Activated CD8-positive, alpha-beta memory T cell treated with anti-CD3 and anti-CD28 coated beads, Interleukin-2, amount 50 U/mL, for 1 hour (primary cell): Measurements from ENCODE around the gene THEM5.
"Not testable (repeated sequence)": the region's sequence is repeated elsewhere in the genome, so short reads cannot be mapped to it uniquely, and the experiment has no call there.

ENCODE experiments used
- DNase-seq: peaks from one replicate; pipeline ENCODE4 v3.0.0-alpha.2; 2020; ENCODE audit errors: extremely low read depth

THEM5 gene

DNA sequence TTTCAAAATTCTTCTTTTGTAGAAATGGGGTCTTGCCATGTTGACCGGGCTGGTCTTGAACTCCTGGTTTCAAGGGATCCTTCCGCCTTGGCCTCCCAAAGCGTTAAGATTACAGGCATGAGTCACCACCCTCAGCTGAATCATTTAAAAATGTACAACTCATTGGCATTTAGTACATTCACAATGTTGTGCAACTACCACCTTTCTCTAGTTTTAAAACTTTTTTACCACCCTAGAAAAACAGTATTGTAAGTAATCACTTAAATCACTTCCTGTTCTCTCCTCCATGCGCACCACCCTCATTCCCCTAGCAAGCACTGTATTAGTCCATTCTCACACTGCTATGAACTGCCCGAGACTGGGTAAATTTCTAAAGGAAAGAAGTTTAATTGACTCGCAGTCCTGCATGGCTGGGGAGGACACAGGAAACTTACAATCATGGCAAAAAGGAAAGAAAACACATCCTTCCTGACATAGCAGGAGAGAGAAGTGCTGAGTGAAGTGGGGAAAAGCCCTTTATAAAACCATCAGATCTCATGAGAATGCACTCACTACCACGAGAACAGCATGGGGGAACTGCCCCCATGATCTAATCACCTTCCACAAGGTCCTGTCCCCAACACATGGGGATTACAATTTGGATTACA lies 14.4 kb upstream of the THEM5 start:
- no peak for DNase-seq

DNA sequence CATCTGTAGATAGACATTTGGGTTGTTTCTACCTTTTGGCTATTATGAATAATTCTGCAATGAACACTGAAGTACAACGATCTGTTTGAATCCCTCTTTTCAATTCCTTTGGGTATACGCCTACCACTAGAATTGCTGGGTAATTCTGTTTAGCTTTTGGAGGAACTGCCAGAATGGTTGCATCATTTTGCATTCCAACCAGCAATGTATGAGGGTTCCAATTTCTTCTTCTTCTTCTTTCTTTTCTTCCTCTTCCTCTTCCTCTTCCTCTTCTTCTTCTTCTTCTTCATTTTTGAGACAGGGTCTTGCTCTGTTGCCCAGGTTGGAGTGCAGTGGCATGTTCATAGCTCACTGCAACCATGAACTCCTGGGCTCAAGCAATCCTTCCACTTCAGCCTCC lies 13.8 kb upstream of the THEM5 start:
- DNase-seq: no peak

DNA sequence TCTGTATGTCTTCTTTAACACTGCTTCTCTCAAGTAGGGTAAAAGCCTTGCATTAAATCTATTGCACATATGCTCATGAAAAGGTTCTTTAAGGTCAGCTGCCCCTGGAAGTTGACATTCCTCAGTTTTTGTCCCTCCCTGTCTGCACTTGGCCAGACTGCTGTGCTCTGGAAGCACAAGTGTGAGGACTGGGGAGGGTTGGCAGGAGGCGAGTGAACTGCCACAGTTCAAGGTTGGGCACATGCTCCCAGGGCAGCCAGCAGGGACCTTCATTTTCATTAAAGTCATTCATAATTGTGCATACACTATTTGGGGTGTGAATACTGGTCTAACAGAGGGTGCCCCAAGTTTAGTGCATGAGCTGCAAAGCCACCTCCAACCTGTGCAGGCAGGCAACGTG lies 10.9 kb upstream of the THEM5 start:
- DNase-seq: no peak

DNA sequence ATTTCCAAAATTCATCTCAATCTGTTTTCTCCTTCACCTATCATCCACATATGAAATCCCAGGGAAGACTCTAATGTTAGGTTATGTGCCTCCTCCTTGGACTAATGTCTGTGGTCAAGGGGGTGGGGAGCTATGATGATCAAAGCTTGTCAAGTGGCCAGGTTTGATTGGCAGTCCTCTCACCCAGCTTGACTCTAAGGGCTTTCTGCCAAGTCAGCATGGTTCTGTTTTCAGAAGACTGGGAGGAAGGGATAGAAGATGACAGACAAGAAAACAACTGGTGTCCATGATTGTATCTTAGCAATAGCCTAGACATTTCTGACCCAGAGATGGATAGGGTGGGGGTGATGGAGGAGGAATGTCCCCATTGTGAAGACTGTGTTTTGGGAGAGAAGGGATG lies 9.1 kb upstream of the THEM5 start:
- DNase-seq: no peak

DNA sequence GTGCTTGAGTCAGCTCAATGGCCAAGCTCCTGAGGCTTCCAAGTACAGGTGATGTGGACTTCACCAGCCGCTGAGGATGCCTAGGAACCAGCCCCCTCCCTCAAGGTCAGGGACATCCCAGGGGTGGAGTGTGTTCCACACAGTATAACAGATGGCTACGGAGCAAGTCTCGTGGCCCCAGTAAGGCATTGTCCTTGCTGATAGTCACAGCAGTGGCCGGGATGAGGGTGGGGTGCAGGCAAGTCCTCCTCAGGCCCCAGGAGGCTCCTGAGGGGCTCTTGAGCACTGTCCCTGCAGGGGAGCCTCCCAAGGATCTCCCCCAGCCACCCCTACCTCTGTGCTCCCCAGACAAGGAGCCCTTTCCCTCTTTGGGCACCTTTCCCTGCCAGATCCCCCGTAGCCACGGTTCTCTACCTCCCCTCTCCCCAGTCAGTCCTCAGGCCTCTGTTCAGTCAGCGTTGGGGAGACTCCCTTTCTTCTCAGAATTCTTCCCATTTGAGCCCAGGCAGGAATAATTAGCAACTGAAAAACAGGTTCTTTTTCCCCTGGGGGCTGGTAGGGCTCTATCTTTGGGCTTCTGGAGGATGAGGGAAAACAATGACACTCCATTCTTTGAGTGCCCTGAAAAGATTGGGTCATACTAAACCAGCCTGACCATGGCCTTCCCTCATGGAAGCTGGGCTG lies 7.1 kb upstream of the THEM5 start:
- no peak for DNase-seq

DNA sequence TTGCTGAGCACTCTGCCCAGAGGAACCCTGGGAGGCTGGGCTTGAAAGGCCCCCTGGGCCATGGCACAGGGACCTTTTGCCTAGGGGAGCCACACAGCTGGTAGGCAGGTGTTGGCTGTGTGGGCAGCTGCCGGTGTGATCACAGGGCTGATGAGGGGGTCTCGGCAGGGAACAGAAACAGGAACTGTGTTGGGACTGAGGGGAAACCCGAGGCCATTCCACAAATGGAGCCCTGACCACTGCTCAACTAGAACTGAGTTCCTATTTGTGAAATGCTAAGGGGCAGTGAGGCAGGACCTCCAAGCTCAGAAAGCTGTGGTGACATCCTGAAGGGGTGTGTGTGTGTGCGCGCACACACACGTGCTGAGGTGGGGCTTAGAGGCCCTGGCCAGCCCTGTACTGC lies 6.4 kb upstream of the THEM5 start:
- no peak for DNase-seq

DNA sequence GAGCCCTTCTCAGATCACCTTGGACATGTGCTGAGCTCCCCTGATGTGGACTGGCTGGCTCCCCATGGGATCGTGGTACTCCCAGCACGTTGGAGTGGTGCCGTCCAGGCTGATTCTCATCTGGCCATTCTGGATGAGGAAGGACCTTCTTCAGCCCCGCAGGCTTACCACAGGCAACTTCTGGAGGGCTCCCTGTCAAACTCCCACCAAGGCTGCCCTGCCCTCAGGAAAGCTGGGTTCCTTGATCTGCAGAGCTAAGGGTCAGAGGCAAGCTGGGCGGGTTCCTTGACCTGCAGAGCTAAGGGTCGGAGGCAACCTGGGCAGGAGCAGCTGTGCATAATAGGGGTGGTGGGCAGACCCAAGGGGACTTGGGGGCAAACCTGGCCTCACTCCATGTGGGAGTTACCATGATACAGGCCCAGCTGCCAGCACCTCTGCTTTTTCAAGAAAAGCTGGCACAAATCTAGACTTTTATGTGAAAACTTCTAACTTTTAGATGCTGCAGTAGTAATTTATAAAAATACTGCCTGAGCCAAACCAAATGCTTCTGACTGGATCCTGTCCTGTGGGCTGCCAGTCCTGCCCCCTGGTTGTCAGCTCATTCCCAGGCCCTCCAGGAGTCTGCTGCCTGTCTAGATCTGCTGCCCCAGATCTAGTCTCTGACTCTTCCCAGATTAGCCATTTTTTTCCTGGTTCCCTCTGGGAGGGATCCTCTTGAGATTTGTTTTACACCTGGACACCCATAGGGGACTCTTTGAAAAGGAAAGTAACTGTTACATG lies 5.6 kb upstream of the THEM5 start:
- no peak for DNase-seq

DNA sequence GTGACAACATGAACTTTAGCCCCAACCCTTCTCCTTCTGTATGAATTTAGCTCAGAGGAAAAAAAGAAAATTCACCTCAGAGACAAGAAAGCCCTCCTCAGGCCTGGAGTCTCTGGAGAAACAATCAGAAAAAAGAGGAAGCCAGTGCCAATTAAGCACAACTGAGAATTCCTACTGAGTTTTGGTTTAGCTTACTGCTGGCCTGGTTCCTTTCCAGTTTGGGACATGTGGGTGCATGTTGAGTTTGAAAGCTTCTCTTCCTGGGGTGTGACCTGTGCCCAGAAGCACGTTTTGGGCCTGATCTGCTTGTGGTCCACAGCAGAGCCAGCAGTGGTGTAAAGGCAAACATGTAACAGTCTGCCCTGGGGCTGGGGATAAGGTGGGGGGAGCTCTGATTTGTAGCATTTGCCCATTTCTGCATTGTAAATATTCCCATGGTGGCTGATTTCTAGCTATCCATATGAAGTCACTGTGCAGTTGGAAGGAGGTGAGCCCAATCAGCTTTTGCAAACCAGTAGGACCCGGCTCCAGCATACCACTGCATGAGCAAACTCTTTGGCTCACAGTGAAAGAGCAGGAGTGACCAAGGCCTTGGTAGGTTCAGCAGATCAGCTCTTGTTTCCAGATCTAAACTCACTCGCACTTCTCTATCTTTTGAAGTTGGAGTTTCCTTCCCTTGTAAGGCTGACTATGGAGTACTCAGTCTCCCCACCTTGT lies 4.7 kb upstream of the THEM5 start:
- no peak for DNase-seq

DNA sequence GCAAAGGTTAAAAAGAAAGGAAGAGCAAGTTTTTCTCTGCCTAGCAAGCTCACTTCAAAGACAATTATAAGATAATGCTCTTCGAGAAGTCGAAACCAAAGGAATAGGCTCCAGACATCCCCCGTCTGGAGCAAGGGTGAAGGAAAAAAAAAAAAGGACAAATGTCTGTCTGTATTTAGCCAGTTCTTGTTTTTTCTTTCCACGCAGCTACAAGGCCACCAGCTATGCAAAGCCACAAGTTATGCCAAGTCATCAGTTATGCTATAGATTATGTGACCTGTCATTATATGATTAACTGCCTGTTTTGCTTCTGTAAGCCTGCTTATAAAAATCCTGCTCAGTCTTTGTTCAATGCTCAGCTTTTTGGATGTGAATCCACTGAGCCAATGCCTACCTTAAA lies 2.4 kb upstream of the THEM5 start:
- no peak for DNase-seq

DNA sequence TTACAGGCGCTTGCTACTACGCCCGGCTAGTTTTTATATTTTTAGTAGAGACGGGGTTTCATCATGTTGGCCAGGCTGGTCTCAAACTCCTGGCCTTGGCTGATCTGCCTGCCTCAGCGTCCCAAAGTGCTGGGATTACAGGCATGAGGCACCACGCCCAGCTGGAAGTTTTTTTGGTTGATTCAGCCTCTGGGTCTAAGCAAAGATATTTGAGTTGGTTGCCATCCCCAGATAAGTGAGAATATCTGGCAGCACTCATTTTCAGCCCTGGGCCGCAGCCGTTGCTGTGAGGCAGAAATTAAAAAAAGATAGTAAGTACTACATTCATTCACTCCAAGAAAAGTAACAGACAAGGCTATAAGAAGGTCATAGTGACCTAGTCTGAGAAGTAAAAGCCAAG lies 2.0 kb upstream of the THEM5 start:
- DNase-seq: not testable (repeated sequence)

DNA sequence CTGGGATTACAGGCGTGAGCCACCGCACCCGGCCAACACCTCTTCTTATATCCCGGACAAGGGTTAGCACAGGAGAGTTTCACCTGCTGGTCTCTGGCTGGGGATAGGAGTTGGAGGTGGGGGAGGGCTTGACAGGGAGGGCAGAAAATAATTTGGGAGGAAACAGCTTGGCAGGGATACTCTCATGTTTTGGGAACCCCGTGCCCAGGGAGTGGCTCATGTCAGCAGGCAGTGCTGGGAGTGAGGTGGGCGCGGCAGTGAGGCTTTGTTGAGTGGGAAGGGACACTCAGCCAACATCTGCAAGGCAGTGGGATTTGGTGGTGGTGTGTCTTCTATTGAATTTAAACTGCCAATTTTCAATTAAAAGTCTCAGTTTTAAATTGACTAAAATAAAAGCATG lies 1.1 kb upstream of the THEM5 start:
- DNase-seq: no peak

DNA sequence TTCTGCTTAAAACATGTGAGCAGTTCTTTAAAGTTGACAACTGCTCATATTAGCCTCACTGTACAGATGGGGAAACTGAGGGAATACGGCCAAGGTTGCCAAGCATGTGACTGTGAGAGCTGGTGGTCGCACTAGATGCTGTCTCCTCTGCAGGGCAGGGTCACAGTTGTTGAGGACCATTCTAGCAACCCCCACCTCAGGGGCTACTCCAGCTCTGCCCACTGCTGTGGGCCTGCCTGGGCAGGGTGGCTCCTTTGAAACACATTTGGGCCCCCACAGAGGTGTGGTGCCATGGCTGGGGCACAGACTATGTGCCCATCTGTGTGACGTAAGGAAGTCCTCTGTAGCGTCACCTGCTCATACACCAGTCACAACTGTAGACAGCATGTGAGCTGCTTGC lies 779 bp downstream of the THEM5 start:
- DNase-seq: no peak

DNA sequence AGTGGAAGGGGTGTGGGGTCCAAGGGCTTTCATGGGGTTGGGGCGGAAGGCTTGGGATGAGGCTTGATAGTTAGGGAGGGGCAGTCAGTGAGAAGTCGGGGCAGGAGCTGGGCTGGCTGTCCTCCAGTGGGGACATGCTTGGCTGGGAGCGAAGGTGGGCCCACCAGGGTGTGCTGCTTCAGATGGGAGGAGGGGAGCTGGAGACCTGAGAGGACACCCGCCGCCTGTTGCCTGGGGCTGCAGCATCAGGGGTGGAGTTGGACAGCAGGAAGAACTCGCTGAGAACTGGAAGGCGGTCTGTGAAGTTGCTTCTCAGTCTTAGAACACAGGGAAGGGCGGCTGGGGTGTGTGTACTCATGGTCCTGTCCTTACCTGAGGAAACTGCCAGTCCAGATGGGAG lies 1.6 kb downstream of the THEM5 start:
- DNase-seq: no peak

DNA sequence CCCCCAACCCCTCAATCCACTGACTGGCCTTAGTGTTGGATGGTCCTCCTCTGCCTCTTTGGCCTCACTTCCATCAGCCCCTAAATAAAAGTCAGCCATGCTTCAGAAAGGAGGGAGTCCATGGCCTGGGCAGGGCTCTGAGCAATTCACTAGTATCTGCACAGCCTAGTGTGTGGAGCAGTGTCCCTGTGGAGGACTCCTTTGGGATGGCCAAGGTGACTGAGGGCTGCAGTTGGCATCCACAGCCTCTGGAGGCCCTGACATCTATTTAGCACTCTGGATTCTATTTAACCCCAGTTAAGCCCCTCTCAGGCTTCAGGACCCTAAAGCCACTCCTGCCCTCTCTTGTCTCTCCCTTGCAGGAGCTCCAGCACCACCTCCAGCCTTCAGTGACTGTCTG lies 3.6 kb downstream of the THEM5 start:
- no peak for DNase-seq

DNA sequence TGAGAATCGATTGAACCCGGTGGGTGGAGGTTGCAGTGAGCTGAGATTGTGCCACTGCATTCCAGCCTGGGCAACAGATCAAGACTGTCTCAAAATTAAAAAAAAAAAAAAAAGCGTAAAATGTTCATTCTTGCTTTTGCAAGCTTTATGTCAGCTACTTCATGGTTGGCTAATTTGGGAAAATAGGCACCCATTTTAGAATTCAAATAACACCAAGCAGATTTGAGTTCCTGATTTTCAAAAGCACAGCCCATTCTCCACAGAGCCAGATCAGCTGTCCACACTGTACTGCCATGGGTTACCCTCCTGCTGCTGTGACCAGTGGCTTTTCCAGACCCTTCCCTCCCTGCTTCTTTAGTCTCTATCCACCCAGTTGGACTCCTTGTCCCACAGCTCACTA lies 4.4 kb downstream of the THEM5 start:
- DNase-seq: no peak

DNA sequence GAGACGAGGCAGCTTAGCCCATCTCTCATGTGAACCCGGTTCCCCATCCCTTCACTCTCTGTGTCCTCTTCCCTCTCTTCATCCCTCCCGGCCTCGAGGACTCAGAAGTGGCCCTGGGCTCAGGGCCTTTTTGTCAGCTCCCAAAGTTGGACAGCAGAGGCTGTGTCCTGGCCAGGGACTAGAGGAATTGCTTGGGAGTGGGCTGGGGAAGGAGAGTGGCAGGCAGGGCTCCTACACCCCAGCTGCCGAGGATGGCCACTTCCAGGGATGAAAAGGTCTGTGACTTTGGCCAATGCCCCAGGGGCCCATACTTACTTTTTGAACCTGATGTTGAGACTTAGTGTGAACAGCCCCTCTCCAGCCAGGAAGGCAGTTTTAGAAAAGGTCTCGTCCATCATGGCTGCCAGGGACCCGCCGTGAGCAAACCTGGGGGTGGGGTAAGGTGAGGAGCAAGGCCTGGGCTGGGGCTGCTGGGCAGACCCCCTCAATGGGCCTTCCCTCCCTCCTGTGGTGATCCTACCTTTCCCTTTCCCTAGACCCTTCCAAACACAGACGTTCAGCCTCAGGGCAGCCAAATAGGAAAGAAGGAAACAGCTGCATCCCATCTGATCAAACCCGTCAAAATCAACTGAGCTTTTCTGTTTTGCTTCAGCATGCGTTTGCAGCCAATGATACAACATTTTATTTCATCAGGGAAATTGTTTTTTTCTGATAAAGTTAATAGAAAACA lies 5.5 kb downstream of the THEM5 start:
- DNase-seq: no peak

DNA sequence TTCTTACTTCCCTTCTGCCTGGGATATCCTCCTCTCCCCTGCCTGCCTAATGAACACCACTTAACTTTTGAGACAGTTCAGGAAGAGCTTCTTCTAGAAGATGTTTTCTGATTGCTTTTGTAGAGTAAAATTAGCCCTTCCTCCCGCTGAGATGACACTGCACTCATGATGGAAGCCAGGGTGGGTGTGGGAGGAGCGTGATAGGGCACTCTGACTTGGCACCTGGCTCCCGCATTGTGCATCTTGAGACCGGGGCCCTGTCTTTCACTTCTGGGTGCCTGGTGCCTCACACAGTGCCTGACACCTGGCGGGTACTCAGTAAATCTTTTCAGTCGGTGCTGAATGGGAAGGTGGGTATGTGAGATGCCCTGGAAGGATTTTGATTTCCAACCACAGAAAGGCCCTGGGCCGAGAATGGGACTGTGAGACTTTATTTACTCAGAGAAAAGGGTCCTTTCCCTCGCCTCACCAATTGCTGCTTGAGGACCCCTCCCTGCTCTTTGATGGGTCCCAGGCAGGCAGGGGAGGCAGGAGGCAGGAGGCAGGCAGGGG lies 6.8 kb downstream of the THEM5 start:
- no peak for DNase-seq

DNA sequence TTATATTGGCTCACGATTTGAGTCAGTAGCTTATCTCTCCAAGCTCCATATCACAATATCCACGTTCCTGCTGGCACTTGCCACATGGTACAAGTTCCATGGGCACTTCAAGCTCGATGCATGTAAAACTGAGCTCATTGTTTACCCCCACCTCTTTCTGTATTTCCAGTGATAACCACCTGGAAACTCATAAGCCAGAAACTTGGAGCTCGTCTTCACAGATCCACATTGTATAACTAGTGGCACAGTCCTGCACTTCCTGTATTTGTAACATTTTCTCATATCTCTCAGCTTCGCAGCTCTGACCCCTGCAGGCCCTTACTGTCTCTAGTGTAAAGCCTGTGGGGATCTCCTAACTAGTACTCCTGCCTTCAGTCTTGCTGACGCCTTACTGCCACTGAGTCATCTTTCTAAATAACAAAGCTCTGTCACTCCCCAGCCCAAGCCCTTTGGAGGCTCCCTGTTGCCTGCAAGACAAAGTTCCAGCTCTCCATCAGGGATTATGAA lies 7.4 kb downstream of the THEM5 start:
- no peak for DNase-seq

DNA sequence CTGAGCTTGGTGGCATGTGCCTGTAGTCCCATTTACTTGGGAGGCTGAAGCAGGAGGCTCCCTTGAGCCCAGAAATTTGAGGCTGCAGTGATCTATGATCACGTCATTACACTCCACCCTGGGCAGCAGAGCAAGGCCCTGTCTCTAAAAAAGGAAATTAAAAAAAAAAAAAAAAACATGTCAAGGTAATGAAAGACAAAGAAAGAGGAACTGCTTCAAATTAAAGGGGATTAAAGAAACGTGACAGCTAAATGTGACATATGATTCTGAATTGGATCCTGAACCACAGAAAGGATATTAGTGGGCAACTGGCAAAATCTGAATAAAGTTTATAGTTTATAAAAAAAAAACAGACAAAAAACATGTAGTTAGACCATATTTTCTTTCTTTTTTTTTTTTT lies 10.1 kb downstream of the THEM5 start:
- DNase-seq: no peak

DNA sequence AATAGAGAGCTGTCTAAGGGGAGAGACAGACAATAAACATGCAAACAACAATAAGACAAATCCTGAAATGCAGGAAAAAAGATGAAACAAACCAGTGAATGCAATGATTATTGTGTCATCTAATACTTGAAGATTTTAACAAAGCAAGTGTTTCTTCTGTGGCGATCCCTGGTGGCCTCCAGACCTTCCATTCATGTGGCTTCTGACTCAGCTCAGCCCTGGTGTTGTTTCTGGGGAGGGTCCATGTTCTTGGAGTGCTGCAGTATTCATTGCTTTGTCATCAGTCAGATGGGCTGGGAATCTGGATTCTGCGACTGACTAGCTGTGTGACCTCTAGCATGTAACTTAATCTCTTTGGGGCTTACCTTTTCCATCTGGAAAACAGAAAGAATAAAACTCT lies 12.4 kb downstream of the THEM5 start:
- no peak for DNase-seq

DNA sequence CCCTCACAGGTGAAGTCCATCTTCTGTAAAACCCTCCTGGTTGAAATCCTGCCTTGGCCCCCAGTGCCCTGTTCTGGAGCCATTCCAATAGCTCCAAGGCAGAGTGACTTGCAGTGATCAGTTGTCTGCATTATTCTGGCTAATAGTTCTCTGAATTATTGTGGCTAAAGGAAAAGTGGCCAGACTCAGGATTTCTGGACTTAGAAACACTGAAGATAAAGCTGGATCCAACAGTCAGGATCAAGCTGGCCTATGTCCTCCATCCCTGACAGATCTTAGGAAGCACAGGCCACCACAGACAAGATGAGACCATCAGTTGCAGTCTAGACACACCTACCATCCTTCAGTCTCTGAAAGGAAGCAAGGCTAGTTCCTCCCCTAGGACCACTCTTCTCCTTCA lies 13.1 kb downstream of the THEM5 start:
- no peak for DNase-seq
